Type B pancreatic cell (in vitro differentiated cells): ENCODE data around the gene SORCS1. TPM values are rescaled to one million over a fixed set of nuclear protein-coding genes. Genes with fewer than 3 reads are reported as not detected.

ENCODE experiments used
- DNase-seq: peaks from one replicate; pipeline ENCODE4 v3.0.0; 2021; ENCODE audit warnings: mixed read lengths; ENCODE audit not compliant: unreplicated experiment; ENCODE audit errors: extremely low spot score
- H3K27ac Mint-ChIP-seq: 2 replicates; pipeline ENCODE4 v1.8.0; 2021; ENCODE audit warnings: mild to moderate bottlenecking, mixed read lengths
- H3K27me3 Mint-ChIP-seq: 2 replicates; pipeline ENCODE4 v1.8.0; 2021; ENCODE audit warnings: mixed read lengths
- H3K36me3 Mint-ChIP-seq: 2 replicates; pipeline ENCODE4 v1.8.0; 2021; ENCODE audit warnings: mixed read lengths
- H3K4me1 Mint-ChIP-seq: one replicate; pipeline ENCODE4 v1.8.0; 2021; ENCODE audit warnings: mixed read lengths; ENCODE audit not compliant: unreplicated experiment
- H3K4me3 Mint-ChIP-seq: 2 replicates; pipeline ENCODE4 v1.8.0; 2021; ENCODE audit warnings: mild to moderate bottlenecking, mixed read lengths
- H3K9me3 Mint-ChIP-seq: 2 replicates; pipeline ENCODE4 v1.8.0; 2021; ENCODE audit warnings: mixed read lengths
- total RNA-seq: library from RNA; stranded (reverse); gene quantifications from 2 replicates; pipeline ENCODE4 v1.2.1, GENCODE V29; 2021; ENCODE audit warnings: low replicate concordance
- TF ChIP-seq, protein P1 (sequence below): fragments of 200-600 bp; sonication (generic); conservative IDR thresholded peaks from 2 replicates; pipeline ENCODE4 v1.5.0; 2021; ENCODE audit warnings: antibody characterized with exemption, mild to moderate bottlenecking

Gene SORCS1
- total RNA-seq, 1 donor from 2014 or later, result 5.4 TPM

DNA sequence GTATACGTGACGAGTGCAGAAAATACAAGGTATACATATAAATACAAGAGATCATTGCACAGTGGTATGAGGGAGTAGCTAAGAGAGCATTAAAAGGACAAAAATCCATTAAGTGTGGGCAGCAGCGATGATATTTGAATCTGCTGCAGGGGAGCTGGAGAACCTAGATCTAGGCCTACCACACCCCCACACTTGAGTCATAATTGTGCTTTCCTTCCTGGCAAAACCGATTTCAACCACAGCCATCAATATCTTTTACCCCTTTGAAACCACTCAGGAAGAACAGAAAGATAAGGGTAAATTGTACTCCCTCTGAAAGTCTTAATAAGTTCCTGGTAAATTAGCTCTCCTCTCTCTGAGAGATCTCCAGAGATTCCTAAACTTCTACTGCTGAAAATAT lies 345.0 kb downstream of the SORCS1 start:
- no peaks in the 10 kb centered on the region for H3K9me3 Mint-ChIP-seq
- DNase-seq, result no peak
- no peaks in the 10 kb centered on the region for H3K27me3 Mint-ChIP-seq
- H3K4me1 Mint-ChIP-seq, result peaks cover 35% of the 10 kb centered on the region
- H3K36me3 Mint-ChIP-seq, result no peaks in the 10 kb centered on the region
- TF ChIP-seq, protein P1, sequence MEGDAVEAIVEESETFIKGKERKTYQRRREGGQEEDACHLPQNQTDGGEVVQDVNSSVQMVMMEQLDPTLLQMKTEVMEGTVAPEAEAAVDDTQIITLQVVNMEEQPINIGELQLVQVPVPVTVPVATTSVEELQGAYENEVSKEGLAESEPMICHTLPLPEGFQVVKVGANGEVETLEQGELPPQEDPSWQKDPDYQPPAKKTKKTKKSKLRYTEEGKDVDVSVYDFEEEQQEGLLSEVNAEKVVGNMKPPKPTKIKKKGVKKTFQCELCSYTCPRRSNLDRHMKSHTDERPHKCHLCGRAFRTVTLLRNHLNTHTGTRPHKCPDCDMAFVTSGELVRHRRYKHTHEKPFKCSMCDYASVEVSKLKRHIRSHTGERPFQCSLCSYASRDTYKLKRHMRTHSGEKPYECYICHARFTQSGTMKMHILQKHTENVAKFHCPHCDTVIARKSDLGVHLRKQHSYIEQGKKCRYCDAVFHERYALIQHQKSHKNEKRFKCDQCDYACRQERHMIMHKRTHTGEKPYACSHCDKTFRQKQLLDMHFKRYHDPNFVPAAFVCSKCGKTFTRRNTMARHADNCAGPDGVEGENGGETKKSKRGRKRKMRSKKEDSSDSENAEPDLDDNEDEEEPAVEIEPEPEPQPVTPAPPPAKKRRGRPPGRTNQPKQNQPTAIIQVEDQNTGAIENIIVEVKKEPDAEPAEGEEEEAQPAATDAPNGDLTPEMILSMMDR, result no peak
- no peak overlapping the region for H3K4me3 Mint-ChIP-seq
- no peak overlapping the region for H3K27ac Mint-ChIP-seq

DNA sequence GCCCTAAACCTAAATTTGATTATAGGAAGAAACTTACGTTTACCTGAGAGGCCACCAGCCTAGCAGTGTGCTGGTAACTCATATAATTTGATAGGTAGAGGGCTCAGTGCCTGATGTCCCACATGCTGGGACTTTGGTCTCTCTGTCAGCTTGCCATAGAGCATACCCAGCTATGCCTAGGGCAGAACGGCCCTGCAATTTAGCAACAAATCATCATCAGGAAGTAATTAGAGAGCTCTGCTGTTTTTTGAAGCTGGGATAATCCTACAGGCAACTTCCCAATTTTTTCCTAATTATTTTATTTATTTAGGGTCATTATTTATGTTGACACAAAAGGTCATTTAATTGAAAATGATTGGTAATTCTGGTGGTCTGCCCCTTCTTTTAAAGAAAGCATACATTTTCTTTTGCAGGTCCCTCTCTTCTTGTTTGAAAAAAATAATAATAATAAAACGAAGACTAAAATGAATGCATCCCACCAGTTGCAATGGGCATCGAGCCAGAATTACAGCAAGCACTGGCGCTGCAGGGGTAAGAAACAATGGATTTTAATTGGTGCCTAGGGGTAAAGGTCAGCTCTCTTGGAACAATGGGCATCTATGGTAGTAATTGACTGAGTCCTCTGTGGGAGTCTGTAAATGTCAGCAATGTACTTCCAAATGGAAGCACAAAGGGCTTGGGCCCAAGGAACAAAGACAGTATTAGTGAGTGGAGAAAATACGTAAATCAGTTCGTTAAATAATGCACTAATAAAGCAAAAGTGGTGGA lies 348.0 kb downstream of the SORCS1 start:
- no peak overlapping the region for H3K27ac Mint-ChIP-seq
- no peaks in the 10 kb centered on the region for H3K9me3 Mint-ChIP-seq
- H3K4me1 Mint-ChIP-seq, result peaks cover 35% of the 10 kb centered on the region
- H3K27me3 Mint-ChIP-seq, result no peaks in the 10 kb centered on the region
- no peaks in the 10 kb centered on the region for H3K36me3 Mint-ChIP-seq
- TF ChIP-seq, protein P1, result no peak
- no peak overlapping the region for H3K4me3 Mint-ChIP-seq
- DNase-seq, result no peak

DNA sequence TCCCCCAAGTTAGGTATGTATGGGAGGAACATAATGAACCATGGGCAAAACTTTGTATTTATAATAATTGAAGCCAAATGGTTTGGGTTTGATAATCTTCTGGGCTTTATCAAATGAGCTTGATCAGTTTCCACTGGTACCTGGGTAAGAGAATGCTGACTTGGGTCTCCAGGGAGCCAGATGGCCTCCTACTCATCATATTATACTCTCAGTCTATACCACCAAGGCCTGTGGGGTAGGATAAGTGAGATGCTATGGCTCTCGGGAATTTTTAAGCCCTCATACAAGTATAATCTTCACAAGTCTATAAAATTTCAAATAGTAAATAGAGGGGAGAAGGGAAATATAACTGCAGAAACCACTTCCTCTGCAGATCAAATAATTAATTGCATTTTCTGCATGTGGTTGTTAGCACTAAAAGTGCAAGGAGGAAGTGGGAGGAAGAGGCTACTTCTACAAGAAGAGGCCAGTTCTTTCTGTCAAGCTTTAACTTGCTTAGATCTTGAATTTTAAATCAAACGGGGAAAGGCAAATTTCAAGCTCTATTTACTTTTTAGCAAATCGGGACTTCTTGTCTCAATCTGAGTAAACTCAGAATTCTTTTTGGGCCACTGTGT lies 349.0 kb downstream of the SORCS1 start:
- Mint-ChIP-seq H3K27me3 (no peaks in the 10 kb centered on the region), H3K9me3 (no peaks in the 10 kb centered on the region), H3K36me3 (no peaks in the 10 kb centered on the region), H3K4me3 (no peak overlapping the region), H3K27ac (no peak overlapping the region), H3K4me1 (peaks cover 32% of the 10 kb centered on the region)
- DNase-seq, result no peak
- TF ChIP-seq, protein P1, result no peak

DNA sequence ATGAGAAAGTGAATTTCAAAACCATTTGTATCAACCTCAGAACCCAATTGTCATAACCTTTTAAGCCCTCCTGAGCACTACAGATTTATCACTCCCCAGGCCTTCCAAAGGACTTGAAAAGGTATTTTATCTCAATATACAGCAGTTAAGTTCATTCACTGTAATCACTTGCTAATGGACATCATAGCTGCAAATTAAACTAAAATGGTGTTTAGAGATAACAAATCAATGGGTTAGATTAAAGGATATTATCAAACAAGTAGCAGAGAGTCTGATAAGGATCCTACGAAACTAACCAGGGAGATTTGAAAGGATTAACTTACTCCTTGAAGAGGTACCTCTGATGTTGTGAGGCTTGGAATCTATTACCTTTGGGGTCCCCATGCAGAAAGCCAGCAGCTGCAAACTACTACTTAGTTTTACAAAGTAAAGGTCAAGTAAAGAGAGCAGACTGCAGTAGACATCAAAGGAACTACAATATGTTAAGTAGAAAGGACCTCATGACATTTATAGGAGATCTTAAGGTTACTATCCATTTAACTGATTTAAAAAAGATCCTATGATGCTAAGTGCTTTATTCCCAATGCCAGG lies 359.4 kb downstream of the SORCS1 start:
- H3K27ac Mint-ChIP-seq, result no peak overlapping the region
- H3K4me3 Mint-ChIP-seq, result no peak overlapping the region
- DNase-seq, result no peak
- no peaks in the 10 kb centered on the region for H3K36me3 Mint-ChIP-seq
- H3K4me1 Mint-ChIP-seq, result peaks cover 27% of the 10 kb centered on the region
- H3K27me3 Mint-ChIP-seq, result peaks cover 2% of the 10 kb centered on the region
- TF ChIP-seq, protein P1, result no peak
- peaks cover 9% of the 10 kb centered on the region for H3K9me3 Mint-ChIP-seq

DNA sequence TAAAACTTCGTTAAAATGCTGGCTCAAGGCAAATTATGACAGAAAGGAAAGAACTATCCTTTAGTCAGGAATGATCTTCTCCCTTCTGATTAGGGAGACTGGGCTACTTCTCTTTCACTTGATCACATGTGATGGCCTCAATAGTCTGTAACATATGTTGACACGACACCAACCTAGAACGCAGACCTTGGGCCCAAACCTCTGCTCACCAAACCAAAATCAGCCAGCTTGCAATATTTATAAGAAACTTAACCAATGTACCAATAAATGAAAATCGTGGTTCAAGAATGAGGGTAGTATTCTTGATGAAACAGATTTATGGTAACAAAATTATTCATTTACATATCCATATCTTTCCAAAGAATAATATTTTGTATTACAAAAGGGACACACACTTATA lies 361.6 kb downstream of the SORCS1 start:
- Mint-ChIP-seq H3K4me3 (no peak overlapping the region), H3K4me1 (peaks cover 21% of the 10 kb centered on the region), H3K36me3 (peaks cover 4% of the 10 kb centered on the region), H3K27ac (no peak overlapping the region), H3K27me3 (peaks cover 6% of the 10 kb centered on the region), H3K9me3 (peaks cover 5% of the 10 kb centered on the region)
- TF ChIP-seq, protein P1, result no peak
- no peak for DNase-seq
